H9 (cell line): ENCODE results near the gene SCUBE1. TPM values are rescaled to one million over a fixed set of nuclear protein-coding genes. Genes with fewer than 3 reads are reported as not detected.

Experiments
- DNase-seq: peaks from one replicate; pipeline ENCODE4 v3.0.0-alpha.2; 2017
- H2AFZ ChIP-seq: one replicate; pipeline ENCODE4 v1.6.1; 2013; ENCODE audit warnings: mild to moderate bottlenecking, low read length, control low read depth, moderate library complexity
- H2AK5ac ChIP-seq: 2 replicates; pipeline ENCODE4 v1.6.1; 2013; ENCODE audit warnings: low read length, control low read depth, mixed read lengths; ENCODE audit not compliant: insufficient read length
- H2BK120ac ChIP-seq: one replicate; pipeline ENCODE4 v1.6.1; 2013; ENCODE audit warnings: low read depth, mild to moderate bottlenecking, low read length, control low read depth, inconsistent platforms; ENCODE audit not compliant: poor library complexity, severe bottlenecking
- H2BK12ac ChIP-seq: 2 replicates; pipeline ENCODE4 v1.6.1; 2013; ENCODE audit warnings: low read length, control low read depth, mixed read lengths, low read depth; ENCODE audit not compliant: insufficient read length
- H2BK15ac ChIP-seq: 2 replicates; pipeline ENCODE4 v1.6.1; 2013; ENCODE audit warnings: low read depth, low read length, control low read depth
- H2BK20ac ChIP-seq: one replicate; pipeline ENCODE4 v1.6.1; 2013; ENCODE audit warnings: low read depth, mild to moderate bottlenecking, low read length, control low read depth, inconsistent platforms; ENCODE audit not compliant: poor library complexity, severe bottlenecking
- H2BK5ac ChIP-seq: 2 replicates; pipeline ENCODE4 v1.6.1; 2013; ENCODE audit warnings: low read length, control low read depth, mixed read lengths; ENCODE audit not compliant: insufficient read length
- H3K14ac ChIP-seq: 2 replicates; pipeline ENCODE4 v1.6.1; 2013; ENCODE audit warnings: low read length, control low read depth; ENCODE audit not compliant: insufficient read depth
- H3K18ac ChIP-seq: 2 replicates; pipeline ENCODE4 v1.6.1; 2013; ENCODE audit warnings: low read depth, mild to moderate bottlenecking, mixed read lengths, low read length, control low read depth; ENCODE audit not compliant: insufficient read length
- H3K23ac ChIP-seq: 2 replicates; pipeline ENCODE4 v1.6.1; 2013; ENCODE audit warnings: low read length, control low read depth, mixed read lengths, low read depth; ENCODE audit not compliant: insufficient read length
- H3K23me2 ChIP-seq: 2 replicates; pipeline ENCODE4 v1.6.1; 2013; ENCODE audit warnings: low read depth, mild to moderate bottlenecking, mixed read lengths, low read length, control low read depth; ENCODE audit not compliant: insufficient read length, poor library complexity, severe bottlenecking
- H3K27ac ChIP-seq: 2 replicates; pipeline ENCODE4 v1.5.1; 2013; ENCODE audit warnings: low read length, control low read depth, mixed read lengths, low read depth; ENCODE audit not compliant: insufficient read length
- H3K27me3 ChIP-seq: 2 replicates; pipeline ENCODE4 v1.6.1; 2013; ENCODE audit warnings: low read length, control low read depth, inconsistent platforms; ENCODE audit not compliant: insufficient read depth
- H3K4ac ChIP-seq: 2 replicates; pipeline ENCODE4 v1.6.1; 2013; ENCODE audit warnings: low read depth, mild to moderate bottlenecking, control low read depth, inconsistent platforms, low read length, moderate library complexity
- H3K4me1 ChIP-seq: 2 replicates; pipeline ENCODE4 v1.6.1; 2013; ENCODE audit warnings: low read length, control low read depth, inconsistent platforms; ENCODE audit not compliant: insufficient read depth
- H3K4me2 ChIP-seq: 2 replicates; pipeline ENCODE4 v1.6.1; 2013; ENCODE audit warnings: low read length, control low read depth, mixed read lengths; ENCODE audit not compliant: insufficient read length, insufficient read depth
- H3K56ac ChIP-seq: 2 replicates; pipeline ENCODE4 v1.6.1; 2013; ENCODE audit warnings: low read depth, mild to moderate bottlenecking, mixed read lengths, low read length, control low read depth; ENCODE audit not compliant: insufficient read length
- H3K79me1 ChIP-seq: 2 replicates; pipeline ENCODE4 v1.6.1; 2013; ENCODE audit warnings: low read depth, mild to moderate bottlenecking, moderate library complexity, low read length, control low read depth, inconsistent platforms; ENCODE audit not compliant: insufficient read depth, poor library complexity, severe bottlenecking
- H3K79me2 ChIP-seq: 2 replicates; pipeline ENCODE4 v1.6.1; 2013; ENCODE audit warnings: low read length, control low read depth, inconsistent platforms; ENCODE audit not compliant: insufficient read depth
- H3K9ac ChIP-seq: 2 replicates; pipeline ENCODE4 v1.6.1; 2013; ENCODE audit warnings: low read length, control low read depth, mixed read lengths; ENCODE audit not compliant: insufficient read length; ENCODE audit errors: extremely low read depth
- H3K9me3 ChIP-seq: one replicate; pipeline ENCODE4 v1.6.1; 2013; ENCODE audit warnings: low read depth, low read length, inconsistent platforms; ENCODE audit not compliant: control insufficient read depth
- H3T11ph ChIP-seq: one replicate; pipeline ENCODE4 v1.6.1; 2013; ENCODE audit warnings: mild to moderate bottlenecking, low read length, control low read depth, inconsistent platforms
- H4K20me1 ChIP-seq: one replicate; pipeline ENCODE4 v1.6.1; 2013; ENCODE audit not compliant: control insufficient read depth, insufficient read length, insufficient read depth
- H4K5ac ChIP-seq: 2 replicates; pipeline ENCODE4 v1.6.1; 2013; ENCODE audit warnings: low read depth, mild to moderate bottlenecking, mixed read lengths, low read length, control low read depth; ENCODE audit not compliant: insufficient read length
- H4K8ac ChIP-seq: replicated peaks from 2 replicates; pipeline ENCODE4 v1.6.1; 2013; ENCODE audit warnings: low read length, control low read depth, mixed read lengths, low read depth; ENCODE audit not compliant: insufficient read length
- H4K91ac ChIP-seq: 2 replicates; pipeline ENCODE4 v1.6.1; 2013; ENCODE audit warnings: low read depth, mild to moderate bottlenecking, moderate library complexity, mixed read lengths, low read length, control low read depth; ENCODE audit not compliant: insufficient read length
- H3K27ac Mint-ChIP-seq, 3 experiments: 2 replicates in 2 of 3; 3 replicates in 1 of 3; pipeline ENCODE4 v1.8.0; 2020 to 2021; ENCODE audit warnings: mixed read lengths in 3 of 3, mild to moderate bottlenecking in 1 of 3, moderate library complexity in 1 of 3
- H3K27me3 Mint-ChIP-seq: 2 replicates; pipeline ENCODE4 v1.8.0; 2021; ENCODE audit warnings: low read depth, mild to moderate bottlenecking, moderate library complexity, mixed read lengths
- H3K36me3 Mint-ChIP-seq, 3 experiments: 2 replicates in 2 of 3; 3 replicates in 1 of 3; pipeline ENCODE4 v1.8.0; 2020 to 2021; ENCODE audit warnings: low read depth in 3 of 3, mixed read lengths in 3 of 3; ENCODE audit not compliant: insufficient read depth in 1 of 3
- H3K4me1 Mint-ChIP-seq, 2 experiments: 2 replicates each; pipeline ENCODE4 v1.8.0; 2020; ENCODE audit warnings: mixed read lengths in 2 of 2
- H3K4me3 Mint-ChIP-seq, 2 experiments: 2 replicates in 1 of 2; 3 replicates in 1 of 2; pipeline ENCODE4 v1.8.0; 2020 to 2021; ENCODE audit warnings: mild to moderate bottlenecking in 2 of 2, mixed read lengths in 2 of 2, moderate library complexity in 1 of 2
- H3K9me3 Mint-ChIP-seq, 2 experiments: 2 replicates in 1 of 2; 3 replicates in 1 of 2; pipeline ENCODE4 v1.8.0; 2020; ENCODE audit warnings: mild to moderate bottlenecking in 2 of 2, mixed read lengths in 2 of 2, moderate library complexity in 1 of 2
- WGBS: extraction: QIAGEN DNeasy Blood & Tissue Kit; methylation state at CpG from one replicate; pipeline ENCODE4 v1.1.7; 2013; ENCODE audit warnings: missing lambda C conversion rate, low lambda C conversion rate, mixed read lengths; ENCODE audit not compliant: insufficient read length; ENCODE audit errors: extremely low coverage; 5-methylcytosine and 5-hydroxymethylcytosine counted together
- total RNA-seq: library from RNA; stranded (reverse); gene quantifications from 2 replicates; pipeline ENCODE4 v1.2.1, GENCODE V29; 2021
- TF ChIP-seq, protein P1 (sequence below): fragments of 200-600 bp; sonication (generic); conservative IDR thresholded peaks from 3 replicates; pipeline ENCODE4 v1.8.0; 2021; ENCODE audit warnings: antibody characterized with exemption, mild to moderate bottlenecking

Gene SCUBE1
- total RNA-seq, 1 experiment from 2014 or later, result 1.2 TPM

DNA sequence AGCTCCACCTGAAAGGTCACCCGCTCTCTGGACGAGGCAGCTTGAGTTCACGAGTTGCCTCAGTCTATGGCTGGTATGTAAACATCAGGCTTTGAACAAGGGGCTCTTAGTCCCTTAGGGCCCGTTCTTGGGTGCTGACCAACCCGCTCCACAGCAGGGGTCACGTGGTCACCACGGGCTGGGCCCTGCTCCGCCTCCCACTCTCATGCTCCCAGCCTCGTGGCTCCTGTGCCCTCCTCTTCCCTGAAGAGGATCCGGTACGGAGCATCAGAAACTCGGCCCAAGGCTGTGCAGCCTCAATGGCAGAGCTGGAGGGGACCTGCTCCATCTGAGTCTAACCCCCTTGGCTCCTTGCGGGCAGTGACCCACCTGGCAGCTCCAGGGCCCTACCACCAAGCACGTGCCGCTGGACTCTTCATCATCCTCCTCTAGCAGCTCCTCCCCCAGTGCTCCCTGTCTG, 102.0 kb downstream of the SCUBE1 start:
- Histone ChIP-seq H2BK15ac (no peak overlapping the region), H3T11ph (no peak overlapping the region), H2AFZ (no peak overlapping the region), H3K79me1 (no peaks in the 10 kb centered on the region), H3K27me3 (no peaks in the 10 kb centered on the region), H3K4ac (no peak overlapping the region), H3K14ac (no peak overlapping the region), H2BK120ac (no peak overlapping the region), H3K9me3 (no peaks in the 10 kb centered on the region), H4K5ac (no peak overlapping the region), H3K23me2 (no peaks in the 10 kb centered on the region), H2AK5ac (no peak overlapping the region), H3K18ac (no peak overlapping the region), H3K79me2 (no peaks in the 10 kb centered on the region), H2BK12ac (no peak overlapping the region), H3K9ac (no peak overlapping the region), H3K56ac (no peak overlapping the region), H2BK20ac (no peak overlapping the region), H3K4me1 (no peaks in the 10 kb centered on the region), H3K23ac (no peak overlapping the region), H4K20me1 (no peaks in the 10 kb centered on the region), H4K8ac (no peak overlapping the region), H3K27ac (no peak overlapping the region), H2BK5ac (no peak overlapping the region), H3K4me2 (no peak overlapping the region), H4K91ac (no peak overlapping the region)
- no peak overlapping the region for H3K27ac Mint-ChIP-seq
- no peaks in the 10 kb centered on the region; the same call in 1 of the 2 replicates for H3K27me3 Mint-ChIP-seq
- no CpG with 5 or more reads among the region's 15 CpGs for WGBS
- no peaks in the 10 kb centered on the region for H3K36me3 Mint-ChIP-seq
- TF ChIP-seq, protein P1, sequence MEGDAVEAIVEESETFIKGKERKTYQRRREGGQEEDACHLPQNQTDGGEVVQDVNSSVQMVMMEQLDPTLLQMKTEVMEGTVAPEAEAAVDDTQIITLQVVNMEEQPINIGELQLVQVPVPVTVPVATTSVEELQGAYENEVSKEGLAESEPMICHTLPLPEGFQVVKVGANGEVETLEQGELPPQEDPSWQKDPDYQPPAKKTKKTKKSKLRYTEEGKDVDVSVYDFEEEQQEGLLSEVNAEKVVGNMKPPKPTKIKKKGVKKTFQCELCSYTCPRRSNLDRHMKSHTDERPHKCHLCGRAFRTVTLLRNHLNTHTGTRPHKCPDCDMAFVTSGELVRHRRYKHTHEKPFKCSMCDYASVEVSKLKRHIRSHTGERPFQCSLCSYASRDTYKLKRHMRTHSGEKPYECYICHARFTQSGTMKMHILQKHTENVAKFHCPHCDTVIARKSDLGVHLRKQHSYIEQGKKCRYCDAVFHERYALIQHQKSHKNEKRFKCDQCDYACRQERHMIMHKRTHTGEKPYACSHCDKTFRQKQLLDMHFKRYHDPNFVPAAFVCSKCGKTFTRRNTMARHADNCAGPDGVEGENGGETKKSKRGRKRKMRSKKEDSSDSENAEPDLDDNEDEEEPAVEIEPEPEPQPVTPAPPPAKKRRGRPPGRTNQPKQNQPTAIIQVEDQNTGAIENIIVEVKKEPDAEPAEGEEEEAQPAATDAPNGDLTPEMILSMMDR, result no peak
- no peaks in the 10 kb centered on the region for H3K9me3 Mint-ChIP-seq
- DNase-seq, result no peak
- no peak overlapping the region for H3K4me3 Mint-ChIP-seq
- H3K4me1 Mint-ChIP-seq, result 0 out of 4 replicates have a peak, but pooled peaks cover 0 to 3% of the 10 kb centered on the region in 2 experiments
